ENCODE data around the gene CD164.
A peak's percentile ranks its signal among the peaks of the same experiment; 100 is the strongest.

The CD164 gene

DNA sequence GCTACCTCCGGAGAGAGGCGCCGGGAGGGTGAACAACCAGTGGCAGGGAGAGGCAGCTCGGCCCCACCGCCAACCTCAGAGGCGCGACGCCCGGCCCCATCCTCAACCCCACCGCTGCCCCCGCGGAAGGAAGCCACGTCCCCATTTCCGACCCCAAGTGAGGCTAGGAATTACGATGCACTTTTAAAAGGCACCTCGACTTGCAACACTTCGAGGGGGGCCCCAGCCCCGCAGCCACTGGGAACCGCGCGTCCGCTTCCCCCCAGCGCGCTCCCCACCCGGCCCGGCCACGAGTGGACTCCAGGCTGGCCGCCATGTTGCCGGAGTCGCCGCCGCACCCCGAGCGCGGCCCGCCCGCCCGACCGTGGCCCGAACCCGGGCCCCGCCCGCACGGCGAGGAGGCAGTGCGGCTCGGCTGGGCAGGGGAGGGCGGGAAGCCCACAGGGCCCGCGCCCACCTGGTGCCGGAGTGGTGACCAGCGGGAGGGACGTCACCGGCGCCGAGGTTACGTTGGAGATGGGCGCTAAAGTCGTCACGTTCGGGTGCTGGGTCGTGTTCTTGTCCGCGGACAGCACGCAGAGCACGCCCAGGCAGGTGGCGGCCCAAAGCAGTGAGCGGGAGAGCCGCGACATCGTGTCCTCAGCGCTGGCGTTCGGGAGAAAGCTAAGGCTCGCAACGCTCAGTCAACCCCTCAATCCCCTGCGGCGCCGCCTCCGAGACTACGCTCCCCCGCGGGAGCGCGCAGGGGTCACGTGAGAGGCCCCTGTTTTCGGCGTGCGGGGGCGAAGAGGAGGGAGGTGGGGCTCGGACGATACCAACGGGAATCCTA lies at the start of gene CD164:
CD164 (minus strand) TSS at position 721 of the 829 bp plus-strand sequence; CDS start at position 632, 89 bp downstream.
- peak; percentile 32 to 99 (median 92) for DNase-seq
- intact Hi-C loops (cut with DNase I): loop anchor here (2.0 to 10.0 kb wide), 6 partner anchors 63 to 825 kb away; partner anchors contain the start of genes CEP57L1, PPIL6, SESN1 and SMPD2

DNA sequence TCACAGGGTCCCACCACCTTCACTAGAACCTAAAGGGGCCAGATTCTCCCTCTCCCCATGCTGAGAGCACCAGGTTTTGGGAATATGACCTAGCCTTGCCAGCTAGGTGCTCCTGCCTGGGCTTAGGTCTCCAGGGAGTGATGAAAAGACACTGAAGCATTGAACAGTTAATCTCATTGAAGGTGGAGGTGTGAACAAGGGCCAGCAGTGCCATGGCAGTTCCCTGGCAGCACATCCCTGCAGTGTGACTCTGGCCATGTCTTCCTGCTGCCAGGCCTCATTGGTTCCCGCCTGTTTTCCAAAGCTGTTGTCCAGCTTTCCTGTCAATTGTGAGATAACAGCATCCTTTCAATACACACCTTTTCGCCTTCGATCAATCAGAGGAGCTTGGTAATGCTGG lies 47.2 kb upstream of the CD164 start:
- intact Hi-C loops (cut with DNase I): no loop called here
- DNase-seq: no peak

GRCh38 chr6:109428889-109429477 lies 46.7 kb upstream of the CD164 start:
- intact Hi-C loops (cut with DNase I): no loop called here
- no peak for DNase-seq

DNA sequence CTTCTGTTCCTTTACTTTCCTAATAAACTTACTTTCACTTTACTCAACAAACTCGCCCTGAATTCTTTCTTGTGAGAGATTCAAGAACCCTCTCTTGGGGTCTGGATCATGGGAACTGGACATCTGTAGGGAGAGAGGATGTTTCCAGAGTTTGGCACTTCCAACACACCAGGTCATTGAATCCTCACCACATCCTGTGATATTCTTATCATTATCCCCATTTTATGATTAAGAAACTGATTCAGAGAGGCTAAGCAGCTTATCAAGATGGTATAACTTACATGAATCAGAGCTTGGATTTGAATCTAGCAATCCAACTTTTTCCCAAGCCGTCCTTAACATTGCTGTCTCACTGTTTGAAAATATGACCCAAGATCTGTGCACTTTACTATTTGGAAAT lies 42.7 kb upstream of the CD164 start:
- no peak for DNase-seq
- intact Hi-C loops (cut with DNase I): no loop called here

DNA sequence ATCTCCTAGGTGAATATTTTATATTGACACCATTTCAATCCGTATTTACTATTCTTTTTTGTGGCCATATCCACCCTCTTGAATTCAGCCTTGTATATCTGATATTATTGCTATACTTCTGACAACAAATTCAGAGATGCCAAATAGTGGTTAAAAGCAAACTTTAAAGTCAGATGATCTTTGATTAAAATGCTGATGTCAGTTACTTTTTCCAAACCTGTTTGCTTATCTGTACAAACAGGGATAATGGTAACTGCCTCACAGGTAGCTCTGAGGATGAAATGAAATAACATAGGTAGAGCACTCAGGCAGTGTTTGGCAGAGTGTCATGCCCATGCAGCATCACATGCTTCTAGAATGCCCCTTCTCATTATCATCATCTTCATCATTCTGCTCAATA lies 38.9 kb upstream of the CD164 start:
- DNase-seq: no peak
- intact Hi-C loops (cut with DNase I): no loop called here

DNA sequence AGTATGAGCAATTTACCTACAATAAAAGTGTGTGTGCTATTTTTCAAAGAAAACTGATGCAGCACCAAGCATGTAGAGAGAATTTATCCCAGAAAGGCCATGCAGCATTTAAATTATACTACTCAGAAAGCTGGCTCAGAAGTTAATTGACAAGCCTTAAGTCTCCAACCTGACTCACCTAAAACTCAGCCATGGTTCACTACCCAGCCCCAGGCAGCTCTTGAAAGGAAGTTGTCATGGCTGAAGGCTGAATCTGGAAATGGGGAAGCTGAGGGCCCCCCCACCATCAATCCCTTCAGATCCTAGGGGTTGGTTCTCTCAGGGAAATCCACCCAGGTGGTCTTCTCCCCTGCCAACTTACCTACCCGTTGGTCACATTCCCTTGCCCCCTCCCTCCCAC lies 38.5 kb upstream of the CD164 start:
- intact Hi-C loops (cut with DNase I): no loop called here
- DNase-seq: no peak

DNA sequence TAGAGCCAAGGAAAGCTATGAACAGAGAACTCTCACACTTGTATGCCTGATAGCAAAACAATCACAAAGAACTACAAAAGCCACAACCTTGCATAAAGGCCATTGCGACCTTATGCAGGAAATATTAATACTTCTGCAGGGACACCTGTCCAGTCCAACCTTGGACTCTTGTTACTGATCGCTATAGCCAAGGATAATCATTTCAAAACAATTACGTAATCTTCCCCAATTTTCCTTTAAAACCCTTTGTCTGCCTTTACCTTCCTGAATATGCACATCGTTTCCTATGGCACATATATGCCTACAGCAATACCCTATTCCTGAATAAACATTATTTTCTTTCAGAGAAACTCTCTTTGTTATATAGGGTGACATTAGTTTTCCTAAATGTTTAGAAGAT lies 35.4 kb upstream of the CD164 start:
- intact Hi-C loops (cut with DNase I): no loop called here

DNA sequence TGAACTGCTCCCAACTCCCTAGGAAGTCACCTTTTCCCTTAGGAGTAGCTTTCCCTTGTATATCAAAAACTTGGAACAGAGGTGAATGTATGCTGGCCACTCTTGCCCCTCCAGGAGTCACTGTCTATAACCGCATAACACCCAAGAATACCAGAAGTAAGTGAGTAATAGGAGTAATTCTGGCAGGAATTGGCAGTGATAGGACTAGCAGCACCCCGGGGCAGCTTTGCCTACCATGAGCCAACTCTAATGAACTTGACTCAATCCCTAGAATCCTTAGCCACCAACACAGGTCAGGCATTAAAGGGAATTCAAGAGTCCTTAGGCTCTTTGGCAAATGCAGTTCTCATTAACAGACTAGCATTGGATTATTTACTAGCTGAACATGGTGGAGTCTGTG lies 28.8 kb upstream of the CD164 start:
- DNase-seq: no peak
- intact Hi-C loops (cut with DNase I): no loop called here

More for the DNA sequence above, 35.4 kb upstream of the CD164 start:
- DNase-seq: no peak

GRCh38 chr6:109406196-109406595 lies 23.9 kb upstream of the CD164 start:
- DNase-seq: no peak
- intact Hi-C loops (cut with DNase I): no loop called here

- intact Hi-C loops (cut with DNase I): loop anchor here (5.0 kb wide), 1 partner anchor 210 kb away; no protein-coding TSS in a partner anchor
- DNase-seq: no peak
Measured at GRCh38 chr6:109397020-109397419, 14.8 kb upstream of the CD164 start.

- DNase-seq: no peak
- intact Hi-C loops (cut with DNase I): loop anchor here (5.0 kb wide), 1 partner anchor 209 kb away; no protein-coding TSS in a partner anchor
Measured at GRCh38 chr6:109396046-109396718, 13.9 kb upstream of the CD164 start.

DNA sequence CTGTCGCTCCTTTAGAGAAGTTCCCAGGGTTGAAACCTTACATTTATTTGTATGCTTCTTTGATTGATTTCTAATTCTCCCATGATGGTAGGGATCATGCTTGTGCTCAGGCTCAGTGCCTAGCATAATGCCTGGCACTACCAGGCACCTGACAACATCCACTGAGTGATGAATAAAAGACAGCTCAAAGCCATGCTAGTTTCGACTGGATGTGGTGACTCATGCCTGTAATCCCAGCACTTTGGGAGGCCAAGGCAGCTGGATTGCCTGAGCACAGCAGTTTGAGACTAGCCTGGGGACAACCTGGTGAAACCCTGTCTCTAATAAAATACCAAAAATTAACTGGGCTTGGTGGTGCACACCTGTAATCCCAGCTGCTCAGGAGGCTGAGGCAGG lies 11.6 kb upstream of the CD164 start:
- DNase-seq: no peak
- intact Hi-C loops (cut with DNase I): no loop called here

GRCh38 chr6:109393157-109393885 lies 11.1 kb upstream of the CD164 start:
- DNase-seq: peak in 1 of 10 donors; percentile 48
- intact Hi-C loops (cut with DNase I): no loop called here

DNA sequence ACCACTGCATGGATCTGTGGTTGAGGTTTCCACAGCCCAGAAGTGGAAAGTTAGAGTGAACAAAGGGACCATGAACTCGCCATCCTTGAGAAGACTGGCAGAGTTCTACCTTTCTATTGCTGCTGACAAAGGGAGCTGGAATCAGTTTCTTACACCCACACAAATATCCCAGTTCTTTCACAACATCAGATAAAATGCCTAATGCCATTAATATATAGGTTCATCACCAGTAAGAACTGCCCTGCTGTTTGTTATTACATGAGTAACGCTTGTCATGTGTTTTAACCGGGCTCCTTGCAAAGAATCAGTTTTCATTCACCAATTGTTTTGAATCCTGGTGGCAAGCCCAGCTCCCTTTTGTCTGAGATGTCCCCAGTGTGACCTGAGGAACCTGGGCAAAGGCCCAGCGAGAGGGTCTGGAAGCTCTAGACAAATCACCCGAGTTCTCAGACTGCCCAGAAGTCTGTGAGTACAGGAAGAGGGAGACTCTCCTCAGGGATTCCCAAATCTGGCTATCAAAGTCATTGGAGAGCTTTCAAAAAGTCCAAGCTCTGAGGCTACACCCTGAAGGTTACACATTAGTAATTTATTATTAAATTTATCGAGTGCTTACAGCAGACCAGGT lies 7.5 kb upstream of the CD164 start:
- intact Hi-C loops (cut with DNase I): loop anchor here (10.0 kb wide), 1 partner anchor 55 kb away; the partner anchor contains the start of genes PPIL6 and SMPD2
- no peak for DNase-seq

DNA sequence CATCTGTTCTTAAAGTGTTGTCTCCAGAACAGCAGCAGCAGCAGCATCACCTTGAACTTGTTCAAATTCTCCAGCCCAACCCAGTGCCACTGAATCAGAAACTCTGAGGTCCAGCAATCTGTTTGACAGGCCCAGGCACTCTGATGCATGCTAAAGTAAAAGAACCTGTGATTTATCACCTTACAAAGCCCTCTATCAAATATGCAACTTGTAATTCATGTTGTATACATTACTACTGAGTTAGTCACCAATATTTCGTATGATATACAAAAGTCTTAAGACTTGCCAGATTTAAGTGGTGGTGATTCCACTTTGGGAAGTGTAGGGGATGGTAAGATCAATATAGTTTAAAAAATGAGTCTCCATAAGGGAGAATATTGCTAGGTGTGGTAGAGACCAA lies 6.0 kb upstream of the CD164 start:
- intact Hi-C loops (cut with DNase I): loop anchor here (10.0 kb wide), 1 partner anchor 57 kb away; the partner anchor contains the start of genes PPIL6 and SMPD2
- DNase-seq: no peak

- intact Hi-C loops (cut with DNase I): loop anchor here (1.0 to 10.0 kb wide), 7 partner anchors 61 to 826 kb away; partner anchors contain the start of genes CEP57L1, PPIL6, SESN1 and SMPD2
- no peak for DNase-seq
Measured at GRCh38 chr6:109383438-109383940, 1.2 kb upstream of the CD164 start.

GRCh38 chr6:109382576-109383437 lies 540 bp upstream of the CD164 start:
- intact Hi-C loops (cut with DNase I): loop anchor here (1.0 to 10.0 kb wide), 7 partner anchors 62 to 826 kb away; partner anchors contain the start of genes CEP57L1, PPIL6, SESN1 and SMPD2
- DNase-seq: peak; percentile 81 to 98 (median 88)

DNA sequence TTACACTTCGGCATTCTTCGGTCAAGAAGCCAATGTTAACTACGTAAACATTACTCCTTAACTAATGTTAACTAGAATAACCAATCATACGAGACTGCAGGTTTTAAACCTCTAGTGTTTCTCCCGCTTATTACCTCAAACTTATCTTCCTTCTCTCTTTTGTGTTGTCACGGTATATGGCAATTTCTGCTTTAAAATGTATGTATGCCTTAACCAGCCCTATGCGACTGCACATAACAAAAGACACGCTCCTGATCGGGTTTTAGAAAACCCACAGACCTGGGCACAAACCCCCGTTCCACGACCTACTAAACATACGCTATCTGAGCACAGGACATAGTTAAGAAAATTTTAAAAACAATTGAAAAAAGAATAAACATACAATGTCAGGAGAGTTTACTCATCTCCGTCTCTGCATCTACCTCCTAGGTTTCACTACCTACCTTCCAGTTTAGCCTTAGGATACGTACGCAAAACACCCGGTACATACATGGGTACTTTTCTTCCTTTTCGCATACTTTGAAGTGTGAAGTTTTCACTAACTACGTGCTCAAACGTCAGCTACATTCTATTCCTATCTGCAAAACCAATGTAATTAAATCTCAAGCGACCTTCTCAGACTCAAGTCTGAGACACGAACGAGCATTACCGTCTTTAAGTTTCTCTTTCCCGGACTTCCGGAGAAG lies 1.1 kb downstream of the CD164 start:
- no peak for DNase-seq
- intact Hi-C loops (cut with DNase I): loop anchor here (5.0 to 10.0 kb wide), 5 partner anchors 64 to 824 kb away; partner anchors contain the start of genes PPIL6 and SMPD2

All from posterior cingulate gyrus (tissue), 11 donors.